Activated CD4-positive, alpha-beta memory T cell treated with anti-CD3 and anti-CD28 coated beads, Interleukin-2, amount 10 ng/mL, durations not matched to agents 7 days and 5 days (primary cell): ENCODE data around the gene CDK3. TPM values are rescaled to one million over a fixed set of nuclear protein-coding genes. Genes with fewer than 3 reads are reported as not detected.

Experiments
- CTCF ChIA-PET: fragments of 350-600 bp; sonication (Branson Sonifier 250); formaldehyde crosslinking; loops from one replicate; lab custom pipeline; 2021; ENCODE audit warnings: antibody characterized with exemption, inconsistent platforms; lab: Charles Lee
- POLR2A ChIA-PET: fragments of 350-600 bp; sonication (Branson Sonifier 250); formaldehyde crosslinking; loops from one replicate; lab custom pipeline; 2021; ENCODE audit warnings: antibody characterized with exemption; lab: Charles Lee
- DNase-seq: peaks from one replicate; pipeline ENCODE4 v3.0.0-alpha.2; 2020
- H3K27ac Mint-ChIP-seq: one replicate; pipeline ENCODE4 v1.8.0; 2021; ENCODE audit warnings: mild to moderate bottlenecking, mixed read lengths
- H3K27me3 Mint-ChIP-seq: one replicate; pipeline ENCODE4 v1.8.0; 2021; ENCODE audit warnings: mixed read lengths
- H3K36me3 Mint-ChIP-seq: one replicate; pipeline ENCODE4 v1.8.0; 2021; ENCODE audit warnings: low read depth, mixed read lengths
- H3K4me1 Mint-ChIP-seq: one replicate; pipeline ENCODE4 v1.8.0; 2021; ENCODE audit warnings: mixed read lengths
- H3K4me3 Mint-ChIP-seq: one replicate; pipeline ENCODE4 v1.8.0; 2021; ENCODE audit warnings: mild to moderate bottlenecking, mixed read lengths
- H3K9me3 Mint-ChIP-seq: one replicate; pipeline ENCODE4 v1.8.0; 2021; ENCODE audit warnings: mixed read lengths
- total RNA-seq, 2 experiments: library from RNA; stranded (reverse); gene quantifications; one replicate each; pipeline ENCODE4 v1.2.3, GENCODE V29; 2021

Gene CDK3
- total RNA-seq, 2 experiments from 2014 or later = 5.2 to 5.6 TPM

DNA sequence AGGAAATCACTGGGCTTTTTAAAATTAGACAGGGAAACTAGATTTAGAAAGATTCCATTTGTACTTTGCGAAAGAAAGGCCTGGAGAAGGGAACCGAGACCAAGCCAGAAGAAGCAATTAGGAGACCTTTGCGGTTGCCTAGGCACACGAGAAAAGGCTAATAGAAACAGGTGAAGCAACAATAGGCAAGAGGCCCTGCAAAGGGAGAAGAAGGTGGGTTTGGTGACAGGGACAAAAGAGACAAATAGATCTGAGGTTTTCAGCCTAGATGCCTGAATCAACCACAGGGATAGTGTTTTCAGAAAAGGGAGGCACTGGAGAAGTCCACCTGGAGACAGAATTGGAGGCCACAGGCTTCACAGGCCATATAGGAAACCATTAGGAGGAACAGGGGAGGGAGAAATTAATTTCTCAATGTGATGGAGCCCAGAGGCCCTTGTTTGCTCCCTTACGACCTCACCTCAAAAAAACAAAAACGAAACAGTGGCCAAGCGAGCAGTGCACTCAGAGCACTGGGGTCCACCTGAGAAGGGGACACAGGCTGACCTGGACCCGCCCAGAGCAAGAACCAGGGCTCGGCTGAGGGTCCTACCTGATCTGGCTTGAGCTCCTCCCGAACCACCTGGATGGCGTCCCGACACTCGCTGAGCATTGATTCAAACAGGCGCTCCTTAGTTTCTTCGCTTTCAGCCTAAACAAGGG is 49.3 kb downstream of the CDK3 start:
- H3K27me3 Mint-ChIP-seq = no peaks in the 10 kb centered on the region
- ChIA-PET POLR2A (interaction anchor here (2.1 kb wide), 1 partner anchor 13 kb away, joined by 6 read pairs; no protein-coding TSS in a partner anchor), CTCF (interaction anchor here (1.2 to 1.5 kb wide), 2 partner anchors 230 to 250 kb away, joined by 4 read pairs; no protein-coding TSS in a partner anchor)
- H3K36me3 Mint-ChIP-seq = peaks cover 64% of the 10 kb centered on the region
- H3K4me1 Mint-ChIP-seq = peaks cover 7% of the 10 kb centered on the region
- H3K9me3 Mint-ChIP-seq = no peaks in the 10 kb centered on the region
- no peak overlapping the region for H3K27ac Mint-ChIP-seq
- DNase-seq = no peak
- no peak overlapping the region for H3K4me3 Mint-ChIP-seq

DNA sequence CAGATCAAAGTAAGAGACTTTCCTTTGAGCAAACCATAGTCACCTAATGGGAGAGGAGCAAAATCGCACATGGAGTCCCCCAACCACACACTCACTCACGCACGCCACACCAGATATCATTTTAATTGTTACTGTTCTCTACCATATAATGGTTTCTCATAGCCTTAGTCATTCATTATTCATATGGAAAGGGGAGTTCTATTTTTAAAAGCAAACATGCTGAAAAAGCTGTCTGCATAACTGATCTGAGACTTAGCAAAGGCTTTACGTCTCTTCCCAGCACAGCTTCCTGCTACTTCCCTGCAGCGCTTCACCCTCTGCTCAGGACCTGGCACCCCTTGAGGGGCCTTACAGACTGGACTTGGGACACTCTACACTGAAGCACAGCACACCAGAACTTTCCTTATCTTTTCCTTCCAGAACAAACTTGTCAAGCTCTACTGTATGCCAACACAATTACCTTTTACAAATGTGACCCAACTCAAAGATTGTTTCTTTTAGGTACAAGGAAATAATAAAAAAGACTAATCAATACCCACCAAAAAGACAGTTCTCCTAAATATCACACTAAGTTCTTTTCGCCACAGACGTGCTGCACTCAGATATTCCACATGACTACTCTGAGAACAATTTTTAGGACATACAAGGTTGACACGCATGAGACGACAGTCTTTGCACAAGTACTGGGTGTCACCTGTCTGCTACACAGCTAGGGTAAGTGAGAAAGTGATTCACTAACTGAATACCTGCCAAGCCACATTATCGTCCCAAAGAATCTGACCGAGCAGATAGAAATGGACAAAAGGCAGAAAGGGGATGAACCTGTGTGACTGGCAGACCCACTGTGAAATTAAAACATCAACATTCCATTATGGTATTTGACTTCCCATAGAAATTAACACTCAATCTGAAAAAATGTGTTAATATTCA is 50.1 kb downstream of the CDK3 start:
- Mint-ChIP-seq H3K9me3 (no peaks in the 10 kb centered on the region), H3K36me3 (peaks cover 58% of the 10 kb centered on the region), H3K27me3 (no peaks in the 10 kb centered on the region), H3K27ac (no peak overlapping the region), H3K4me1 (peaks cover 7% of the 10 kb centered on the region), H3K4me3 (no peak overlapping the region)
- CTCF ChIA-PET = interaction anchor here (0.7 kb wide), 2 partner anchors 37 to 45 kb away, joined by 4 to 5 read pairs; no protein-coding TSS in a partner anchor
- POLR2A ChIA-PET = interaction anchor here (0.6 to 2.1 kb wide), 3 partner anchors 9 to 219 kb away, joined by 3 to 6 read pairs (median 3); no protein-coding TSS in a partner anchor
- no peak for DNase-seq

DNA sequence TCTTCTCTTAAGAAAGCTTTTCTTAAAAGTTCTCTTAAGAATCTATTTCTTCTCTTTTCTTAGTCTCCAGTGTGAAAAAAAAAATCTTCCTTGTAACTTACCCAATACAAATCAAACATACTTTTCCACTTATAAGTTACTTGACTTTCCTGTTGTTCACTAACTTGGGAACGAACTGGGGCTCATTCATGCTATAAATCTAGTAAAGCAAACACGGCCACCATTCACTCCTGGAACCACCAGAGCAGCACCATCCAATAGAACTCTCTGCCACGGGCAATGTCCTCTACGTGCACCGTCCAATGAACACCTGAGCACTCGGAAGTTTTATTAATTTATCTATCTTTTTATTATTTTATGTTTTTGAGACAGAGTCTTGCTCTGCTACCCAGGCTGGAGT is 50.9 kb downstream of the CDK3 start:
- H3K27me3 Mint-ChIP-seq = no peaks in the 10 kb centered on the region
- peaks cover 59% of the 10 kb centered on the region for H3K36me3 Mint-ChIP-seq
- no peaks in the 10 kb centered on the region for H3K9me3 Mint-ChIP-seq
- CTCF ChIA-PET = interaction anchor here (0.7 kb wide), 1 partner anchor 37 kb away, joined by 4 read pairs; no protein-coding TSS in a partner anchor
- DNase-seq = no peak
- no peak overlapping the region for H3K4me3 Mint-ChIP-seq
- POLR2A ChIA-PET = interaction anchor here (0.8 kb wide), 1 partner anchor 218 kb away, joined by 3 read pairs; no protein-coding TSS in a partner anchor
- peaks cover 7% of the 10 kb centered on the region for H3K4me1 Mint-ChIP-seq
- H3K27ac Mint-ChIP-seq = no peak overlapping the region

DNA sequence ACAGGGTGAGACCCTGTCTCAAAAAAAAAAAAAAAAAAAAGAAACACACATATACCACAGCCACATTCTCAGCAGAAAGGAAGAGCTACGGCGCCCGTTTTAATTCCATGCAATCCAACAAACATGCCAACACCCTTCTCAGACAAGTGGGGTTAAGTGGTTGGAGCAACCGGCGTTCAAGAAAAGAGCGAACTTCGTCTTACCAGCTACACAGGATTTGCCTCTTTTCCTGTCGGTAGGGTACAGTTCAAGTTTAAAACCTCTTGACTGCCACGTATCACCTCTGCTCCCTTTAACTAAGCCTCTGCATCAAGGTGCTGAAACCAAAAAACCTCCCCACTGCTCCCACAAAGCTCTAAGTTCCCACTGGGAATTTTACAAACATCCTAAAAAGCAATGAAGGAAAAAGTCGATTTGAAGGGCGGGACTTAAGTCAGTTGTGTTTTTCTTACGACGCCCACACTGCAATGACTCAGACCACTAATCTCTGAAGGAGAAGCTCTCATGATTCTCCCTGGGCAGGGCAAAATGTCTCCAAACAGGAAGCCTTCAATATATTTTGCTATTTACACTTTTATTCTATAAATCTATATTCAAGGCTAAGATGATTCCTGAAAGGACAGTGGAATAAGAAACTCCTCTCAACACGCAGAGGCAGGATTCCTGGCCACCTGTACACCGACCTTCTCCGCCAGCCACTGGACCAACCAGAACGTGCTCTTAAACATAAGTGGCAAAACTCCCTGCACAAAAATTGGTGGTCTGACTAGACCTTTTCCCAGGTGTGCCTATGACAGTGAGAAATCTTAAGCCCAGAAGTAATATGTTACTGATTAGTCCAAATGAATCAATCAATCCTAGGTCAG is 52.8 kb downstream of the CDK3 start:
- peaks cover 7% of the 10 kb centered on the region for H3K4me1 Mint-ChIP-seq
- peaks cover 64% of the 10 kb centered on the region for H3K36me3 Mint-ChIP-seq
- POLR2A ChIA-PET = interaction anchor here (1.1 to 1.8 kb wide), 3 partner anchors 11 to 113 kb away, joined by 3 to 6 read pairs (median 3); no protein-coding TSS in a partner anchor
- no peak overlapping the region for H3K4me3 Mint-ChIP-seq
- DNase-seq = no peak
- CTCF ChIA-PET = no interaction called here
- no peaks in the 10 kb centered on the region for H3K27me3 Mint-ChIP-seq
- no peak overlapping the region for H3K27ac Mint-ChIP-seq
- H3K9me3 Mint-ChIP-seq = no peaks in the 10 kb centered on the region

DNA sequence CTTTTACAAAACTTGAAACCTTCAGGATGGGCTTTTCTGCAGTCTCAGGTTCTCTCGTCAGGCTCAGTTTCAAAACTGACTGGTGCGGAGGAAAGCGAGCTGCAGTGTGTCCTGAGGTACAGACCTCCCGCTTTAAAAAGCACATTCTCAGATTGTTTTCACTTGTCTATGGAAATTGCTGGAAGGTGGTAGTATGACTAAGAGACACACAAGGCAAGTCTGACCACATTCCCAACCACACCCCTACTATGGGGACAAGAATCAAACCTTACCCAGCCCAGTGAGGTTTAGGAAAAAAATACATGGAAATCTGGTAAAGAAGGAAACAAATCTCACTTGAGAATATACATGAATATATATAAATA is 53.4 kb downstream of the CDK3 start:
- no peak overlapping the region for H3K27ac Mint-ChIP-seq
- no peaks in the 10 kb centered on the region for H3K9me3 Mint-ChIP-seq
- peaks cover 7% of the 10 kb centered on the region for H3K4me1 Mint-ChIP-seq
- H3K4me3 Mint-ChIP-seq = no peak overlapping the region
- POLR2A ChIA-PET = interaction anchor here (1.1 to 1.8 kb wide), 2 partner anchors 10 to 21 kb away, joined by 3 to 6 read pairs; no protein-coding TSS in a partner anchor
- no peak for DNase-seq
- no peaks in the 10 kb centered on the region for H3K27me3 Mint-ChIP-seq
- peaks cover 64% of the 10 kb centered on the region for H3K36me3 Mint-ChIP-seq
- CTCF ChIA-PET = no interaction called here

Other genes with a start within 250 kb of the CDK3 start
- gene GALK1, start 235.7 kb upstream of the CDK3 start, total RNA-seq = 10 to 100 TPM; 40.0 to 40.6 TPM
- gene UNK, start 216.0 kb upstream of the CDK3 start, total RNA-seq = 10 to 100 TPM; 26.1 TPM
- 100 to 1,000 TPM; 179 to 190 TPM for gene UNC13D, start 156.5 kb upstream of the CDK3 start, total RNA-seq
- gene WBP2, start 145.5 kb upstream of the CDK3 start, total RNA-seq = 100 to 1,000 TPM; 107 to 114 TPM
- 10 to 100 TPM; 31.9 to 33.8 TPM for gene TRIM47, start 122.3 kb upstream of the CDK3 start, total RNA-seq
- 10 to 100 TPM; 24.9 to 26.1 TPM for gene TRIM65, start 103.9 kb upstream of the CDK3 start, total RNA-seq
- gene MRPL38, start 96.0 kb upstream of the CDK3 start, total RNA-seq = 10 to 100 TPM; 79.9 to 85.0 TPM
- 10 to 100 TPM; 19.8 to 21.1 TPM for gene FBF1, start 59.8 kb upstream of the CDK3 start, total RNA-seq
- gene ACOX1, start 21.7 kb upstream of the CDK3 start, total RNA-seq = 10 to 100 TPM; 28.0 to 29.8 TPM
- gene TEN1, start 21.6 kb upstream of the CDK3 start, total RNA-seq = 10 to 100 TPM; 13.5 to 16.3 TPM
- gene EVPL, start 26.5 kb downstream of the CDK3 start, total RNA-seq = not detected
- gene SRP68, start 71.7 kb downstream of the CDK3 start, total RNA-seq = 10 to 100 TPM; 92.8 to 94.6 TPM
- gene GALR2, start 73.9 kb downstream of the CDK3 start, total RNA-seq = under 1 TPM; 0.38 to 0.40 TPM
- gene ZACN, start 78.3 kb downstream of the CDK3 start, total RNA-seq = under 1 TPM; 0.48 TPM
- 100 to 1,000 TPM; 119 to 120 TPM for gene EXOC7, start 102.9 kb downstream of the CDK3 start, total RNA-seq
- under 1 TPM; 0.13 to 0.15 TPM for gene FOXJ1, start 140.4 kb downstream of the CDK3 start, total RNA-seq
- gene RNF157, start 239.6 kb downstream of the CDK3 start, total RNA-seq = 10 to 100 TPM; 79.8 to 83.9 TPM